ENCODE data around the gene RPS21. TPM values are rescaled to one million over a fixed set of nuclear protein-coding genes. Genes with fewer than 3 reads are reported as not detected.

RPS21 gene
- total RNA-seq, 1 donor from 2014 or later: 830 TPM

DNA sequence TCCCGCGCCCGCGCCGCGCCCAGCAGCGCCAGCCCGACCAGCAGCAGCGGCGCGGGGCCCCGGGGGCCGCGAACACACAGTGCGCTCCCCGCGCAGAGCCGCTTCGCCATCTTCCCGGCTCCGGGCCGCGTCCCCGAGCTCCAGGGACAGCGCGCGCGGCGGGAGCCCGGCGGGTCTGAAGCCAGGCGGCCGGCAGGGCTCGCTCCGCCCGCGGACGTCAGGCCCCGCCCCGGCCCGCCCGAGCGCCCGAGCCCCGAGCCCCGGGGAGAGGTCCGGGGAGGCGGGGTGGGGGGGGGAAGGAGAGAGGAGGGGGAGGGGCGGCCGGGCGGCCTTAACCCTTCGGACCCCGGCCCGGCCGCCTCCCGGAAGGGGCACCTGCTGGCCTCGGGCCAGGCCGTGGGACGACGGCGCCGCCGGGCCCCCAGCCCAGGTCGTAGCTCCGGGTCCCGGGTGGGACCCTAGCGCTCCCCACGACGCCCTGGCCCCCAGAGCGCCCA is 19.7 kb upstream of the RPS21 start, which contains the start of gene LAMA5:
TSS of gene LAMA5 (minus strand) at position 177 of the 497 bp plus-strand sequence. CDS start at position 110, 67 bp downstream.
- Mint-ChIP-seq H3K36me3 (ENCODE audit: low read depth) (no peaks in the 10 kb centered on the region), H3K27ac (ENCODE audit: unreplicated experiment) (no peak within 1 kb of the TSS), H3K4me3 (ENCODE audit: unreplicated experiment) (peak within 1 kb of the TSS; percentile 69), H3K4me1 (ENCODE audit: low read depth) (peaks cover 60% of the 10 kb centered on the region), H3K27me3 (ENCODE audit: low read depth) (no peaks in the 10 kb centered on the region), H3K9me3 (ENCODE audit: low read depth) (no peaks in the 10 kb centered on the region)
- DNase-seq (ENCODE audit: low spot score): no peak
- TF ChIP-seq, protein P1, sequence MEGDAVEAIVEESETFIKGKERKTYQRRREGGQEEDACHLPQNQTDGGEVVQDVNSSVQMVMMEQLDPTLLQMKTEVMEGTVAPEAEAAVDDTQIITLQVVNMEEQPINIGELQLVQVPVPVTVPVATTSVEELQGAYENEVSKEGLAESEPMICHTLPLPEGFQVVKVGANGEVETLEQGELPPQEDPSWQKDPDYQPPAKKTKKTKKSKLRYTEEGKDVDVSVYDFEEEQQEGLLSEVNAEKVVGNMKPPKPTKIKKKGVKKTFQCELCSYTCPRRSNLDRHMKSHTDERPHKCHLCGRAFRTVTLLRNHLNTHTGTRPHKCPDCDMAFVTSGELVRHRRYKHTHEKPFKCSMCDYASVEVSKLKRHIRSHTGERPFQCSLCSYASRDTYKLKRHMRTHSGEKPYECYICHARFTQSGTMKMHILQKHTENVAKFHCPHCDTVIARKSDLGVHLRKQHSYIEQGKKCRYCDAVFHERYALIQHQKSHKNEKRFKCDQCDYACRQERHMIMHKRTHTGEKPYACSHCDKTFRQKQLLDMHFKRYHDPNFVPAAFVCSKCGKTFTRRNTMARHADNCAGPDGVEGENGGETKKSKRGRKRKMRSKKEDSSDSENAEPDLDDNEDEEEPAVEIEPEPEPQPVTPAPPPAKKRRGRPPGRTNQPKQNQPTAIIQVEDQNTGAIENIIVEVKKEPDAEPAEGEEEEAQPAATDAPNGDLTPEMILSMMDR (IDR thresholded peaks at IDR 0.05): no peak

DNA sequence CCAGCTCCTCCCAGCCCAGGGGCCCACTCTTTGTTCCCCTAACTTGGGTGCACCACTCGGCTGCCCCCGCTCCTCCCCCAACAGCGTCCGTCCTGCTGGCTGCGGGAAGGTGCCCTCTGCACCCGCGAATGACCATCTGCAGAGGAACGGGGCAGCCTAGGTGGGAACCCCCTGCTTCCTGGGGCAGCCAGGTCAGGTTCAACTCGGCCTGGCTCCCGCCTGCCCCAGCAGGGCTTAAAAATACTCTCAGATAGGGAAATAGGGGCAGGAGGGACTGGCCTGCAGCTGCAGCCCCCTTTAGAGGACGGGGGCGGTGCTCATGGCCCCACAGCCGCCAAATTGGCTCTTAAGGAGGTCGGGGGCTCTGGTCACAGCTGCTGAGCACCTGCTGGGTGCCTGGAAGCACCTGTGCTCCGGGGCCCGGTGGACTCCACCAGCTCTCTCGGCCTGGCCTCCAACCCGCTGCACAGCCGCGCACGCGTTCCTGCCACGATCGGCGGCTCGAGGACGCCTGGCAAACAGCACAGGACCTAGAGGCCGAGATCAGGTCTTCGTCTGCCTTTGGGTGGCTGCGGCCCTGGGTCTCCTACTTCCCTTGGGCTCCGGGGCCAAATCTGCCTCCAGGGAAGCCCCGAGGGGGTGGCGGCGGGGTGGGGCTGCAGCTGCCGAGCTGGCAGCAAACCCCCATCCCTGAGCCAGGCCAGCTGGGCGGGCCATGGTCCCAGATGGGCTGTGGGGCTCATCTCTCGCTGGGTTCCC is 19.1 kb upstream of the RPS21 start:
- Mint-ChIP-seq H3K27me3 (ENCODE audit: low read depth) (no peaks in the 10 kb centered on the region), H3K27ac (ENCODE audit: unreplicated experiment) (peak overlapping the region; percentile 87), H3K9me3 (ENCODE audit: low read depth) (no peaks in the 10 kb centered on the region), H3K4me1 (ENCODE audit: low read depth) (peaks cover 55% of the 10 kb centered on the region), H3K36me3 (ENCODE audit: low read depth) (no peaks in the 10 kb centered on the region), H3K4me3 (ENCODE audit: unreplicated experiment) (peak overlapping the region; percentile 64)
- no peak for DNase-seq (ENCODE audit: low spot score)
- TF ChIP-seq, protein P1 (IDR thresholded peaks at IDR 0.05): no peak

DNA sequence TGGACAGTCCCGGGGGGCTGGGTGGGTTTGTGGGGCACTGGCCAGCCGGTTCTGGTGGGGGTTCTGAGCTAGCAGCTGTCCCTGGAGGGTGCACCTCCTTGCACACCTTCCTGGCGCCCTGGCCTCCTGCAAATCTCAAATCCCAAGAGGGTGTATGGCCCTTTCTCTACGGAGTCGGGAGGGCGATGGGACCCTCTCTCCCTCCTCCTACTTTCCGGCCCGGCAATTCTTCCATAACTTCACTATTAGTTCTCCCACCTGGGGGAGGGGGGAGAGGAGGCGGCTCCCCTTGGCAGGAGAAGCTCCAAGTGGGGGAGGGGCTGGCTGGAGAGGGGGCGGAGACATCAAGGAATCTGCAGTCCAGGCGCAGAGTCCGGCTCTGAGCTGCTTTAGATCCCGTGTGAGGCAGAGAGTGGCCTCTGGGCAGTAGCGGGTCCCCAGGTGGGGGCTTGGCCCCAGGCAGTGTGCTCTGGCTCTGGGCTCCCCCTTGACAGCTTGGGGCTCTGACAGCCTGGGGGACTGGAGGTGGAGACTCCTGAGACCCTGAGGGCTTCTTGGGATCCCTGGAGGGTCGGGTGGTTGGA is 18.4 kb upstream of the RPS21 start:
- peaks cover 55% of the 10 kb centered on the region for H3K4me1 Mint-ChIP-seq (ENCODE audit: low read depth)
- H3K27me3 Mint-ChIP-seq (ENCODE audit: low read depth): no peaks in the 10 kb centered on the region
- H3K4me3 Mint-ChIP-seq (ENCODE audit: unreplicated experiment): peak overlapping the region; percentile 56
- H3K27ac Mint-ChIP-seq (ENCODE audit: unreplicated experiment): peak overlapping the region; percentile 87
- H3K36me3 Mint-ChIP-seq (ENCODE audit: low read depth): no peaks in the 10 kb centered on the region
- no peak for DNase-seq (ENCODE audit: low spot score)
- TF ChIP-seq, protein P1 (IDR thresholded peaks at IDR 0.05): no peak
- no peaks in the 10 kb centered on the region for H3K9me3 Mint-ChIP-seq (ENCODE audit: low read depth)

DNA sequence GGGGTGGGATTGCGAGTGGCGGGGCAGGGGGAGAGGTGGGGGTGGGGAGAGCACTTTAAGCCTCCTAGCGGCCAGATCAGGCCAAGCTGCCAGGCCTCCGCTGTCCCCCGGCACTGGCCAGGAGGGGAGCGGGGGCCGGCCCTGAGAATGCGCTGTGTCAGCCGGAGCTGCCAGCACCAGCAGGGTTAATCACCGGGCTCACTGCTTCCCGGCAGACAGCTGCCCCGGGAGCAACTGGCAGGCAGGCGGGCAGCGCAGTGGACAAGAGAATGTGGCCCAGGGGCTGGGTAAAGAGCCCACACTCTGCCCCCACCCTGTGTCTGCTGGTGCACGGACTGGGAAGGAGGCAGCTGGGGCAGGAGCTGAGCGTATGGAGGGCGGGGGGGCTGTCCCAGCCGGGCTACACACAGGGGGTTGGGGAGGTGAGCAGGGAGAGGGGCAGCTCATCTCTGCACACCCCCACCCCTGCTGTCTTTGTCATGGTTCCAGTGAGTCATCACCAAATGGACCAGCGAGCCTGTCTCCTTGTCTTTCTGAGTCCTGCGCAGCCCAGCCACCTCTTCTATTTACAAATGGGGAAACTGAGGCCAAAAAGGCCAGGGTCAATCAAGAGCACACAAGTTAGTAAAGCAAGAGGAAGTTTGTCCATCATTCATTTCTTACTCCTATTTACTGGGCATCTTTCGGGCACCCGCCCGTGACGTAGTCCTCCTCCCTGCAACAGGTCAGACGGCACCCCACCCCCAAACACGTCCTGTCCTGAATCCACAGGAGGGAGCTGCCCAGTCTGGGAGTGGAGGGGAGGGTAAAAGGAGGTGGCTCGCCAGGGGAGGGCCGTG is 17.7 kb upstream of the RPS21 start:
- Mint-ChIP-seq H3K27ac (ENCODE audit: unreplicated experiment) (peak overlapping the region; percentile 87), H3K36me3 (ENCODE audit: low read depth) (no peaks in the 10 kb centered on the region), H3K4me3 (ENCODE audit: unreplicated experiment) (peak overlapping the region; percentile 61), H3K9me3 (ENCODE audit: low read depth) (no peaks in the 10 kb centered on the region), H3K4me1 (ENCODE audit: low read depth) (peaks cover 50% of the 10 kb centered on the region), H3K27me3 (ENCODE audit: low read depth) (no peaks in the 10 kb centered on the region)
- DNase-seq (ENCODE audit: low spot score): no peak
- TF ChIP-seq, protein P1 (IDR thresholded peaks at IDR 0.05): peak; percentile 79

DNA sequence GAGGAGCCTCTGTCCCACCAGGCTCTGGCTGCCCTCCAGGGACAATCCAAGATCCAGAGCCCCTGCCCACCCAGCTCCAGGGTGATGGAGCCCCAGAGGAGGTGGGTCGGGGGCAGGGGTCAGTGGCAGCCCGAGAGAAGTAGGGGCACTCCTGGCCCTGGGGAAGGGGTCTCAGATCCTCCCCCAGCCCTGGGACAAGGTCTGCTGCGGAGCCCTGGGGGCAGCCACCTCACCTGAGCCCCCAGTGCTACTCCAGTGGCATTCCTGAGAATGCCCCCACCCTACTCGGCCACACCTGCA is 17.1 kb upstream of the RPS21 start:
- TF ChIP-seq, protein P1 (IDR thresholded peaks at IDR 0.05): no peak
- H3K27ac Mint-ChIP-seq (ENCODE audit: unreplicated experiment): peak overlapping the region; percentile 87
- peaks cover 51% of the 10 kb centered on the region for H3K4me1 Mint-ChIP-seq (ENCODE audit: low read depth)
- H3K36me3 Mint-ChIP-seq (ENCODE audit: low read depth): no peaks in the 10 kb centered on the region
- no peaks in the 10 kb centered on the region for H3K9me3 Mint-ChIP-seq (ENCODE audit: low read depth)
- H3K27me3 Mint-ChIP-seq (ENCODE audit: low read depth): no peaks in the 10 kb centered on the region
- no peak for DNase-seq (ENCODE audit: low spot score)
- H3K4me3 Mint-ChIP-seq (ENCODE audit: unreplicated experiment): no peak overlapping the region
